Left ventricle myocardium inferior (tissue), 1 donor: ENCODE results near the gene ZNF469. TPM values are rescaled to one million over a fixed set of nuclear protein-coding genes. Genes with fewer than 3 reads are reported as not detected.

Source experiments
- DNase-seq: peaks from one replicate; pipeline ENCODE4 v3.0.0-alpha.2; 2020
- H3K27ac ChIP-seq: fragments of 200-600 bp; replicated peaks from 2 replicates; pipeline ENCODE4 v1.8.0; 2021
- H3K27me3 ChIP-seq: fragments of 200-600 bp; 2 replicates; pipeline ENCODE4 v1.8.0; 2021; ENCODE audit warnings: low read depth
- H3K36me3 ChIP-seq: fragments of 200-600 bp; 2 replicates; pipeline ENCODE4 v1.8.0; 2021
- H3K4me1 ChIP-seq: fragments of 200-600 bp; 2 replicates; pipeline ENCODE4 v1.8.0; 2021
- H3K4me3 ChIP-seq: fragments of 200-600 bp; 2 replicates; pipeline ENCODE4 v1.8.0; 2021; ENCODE audit warnings: mild to moderate bottlenecking, moderate library complexity
- H3K9me3 ChIP-seq: fragments of 200-600 bp; replicated peaks from 2 replicates; pipeline ENCODE4 v1.8.0; 2021
- intact Hi-C: fragments of 100-400 bp; cut with micrococcal nuclease; formaldehyde crosslinking; loops from one replicate; pipeline ENCODE4 v1.11.0; 2022
- total RNA-seq: library from RNA; stranded (reverse); fragmentation: NEBNext Ultra II Directional; extraction: Animal tissue kit (Norgen Biotek cat#: 25700); gene quantifications from one replicate; pipeline ENCODE4 v1.2.1, GENCODE V29; 2021
- TF ChIP-seq, protein P1 (sequence below): fragments of 200-600 bp; IDR thresholded peaks from 2 replicates; pipeline ENCODE4 v1.8.0; 2021; ENCODE audit warnings: antibody characterized with exemption, mild to moderate bottlenecking, borderline replicate concordance
- donor health status: DM: no; HTN: yes; CAD: no; lungs with severe emphysema.

Gene ZNF469
- total RNA-seq, 1 donor from 2014 or later: 0.74 TPM

DNA sequence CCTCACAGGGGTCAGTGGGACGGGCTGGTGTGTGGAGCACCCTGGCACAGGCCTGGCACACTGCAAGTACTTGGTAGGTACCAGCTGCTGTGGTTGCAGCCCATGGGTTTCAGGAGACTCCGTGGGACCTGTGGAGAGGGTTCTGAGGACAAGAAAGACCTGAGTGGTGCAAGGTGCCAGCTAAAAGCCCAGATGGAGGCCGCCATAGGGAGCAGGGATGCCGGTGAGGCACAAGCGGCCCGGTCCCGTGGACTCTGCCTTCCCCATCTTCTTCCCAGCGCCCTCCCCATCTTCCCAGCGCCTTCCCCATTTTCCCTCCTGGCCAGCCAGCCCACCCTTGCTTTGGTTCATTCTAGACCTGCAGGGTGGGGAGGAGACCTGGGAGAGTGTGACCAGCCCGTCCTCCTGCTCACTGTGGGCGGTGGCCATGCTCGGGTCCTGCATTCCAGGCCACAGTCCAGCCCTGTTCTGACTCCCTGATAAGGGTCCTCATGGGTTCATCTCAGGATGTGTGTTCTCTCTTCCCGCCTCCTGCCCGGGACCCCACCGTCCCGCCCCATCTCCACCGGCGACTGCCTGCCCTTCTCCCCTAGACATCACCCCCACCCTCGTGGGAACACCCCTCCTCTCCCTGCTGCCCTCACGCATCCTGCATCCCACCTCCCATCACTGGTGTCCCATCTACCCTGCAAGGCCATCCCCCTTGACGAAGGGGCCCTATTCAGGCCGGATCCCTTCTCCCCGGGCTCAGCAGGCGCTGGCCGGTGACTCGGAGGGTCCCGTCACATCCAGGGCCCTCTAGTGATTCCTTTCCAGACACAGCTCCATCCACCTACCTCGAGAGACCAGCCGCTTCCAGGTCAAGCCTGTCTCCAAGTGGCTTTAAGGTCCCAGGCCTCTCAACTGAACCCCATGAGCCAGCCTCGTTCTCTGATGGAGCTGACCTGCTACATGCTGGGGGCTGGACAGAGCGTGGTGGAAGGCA is 3.4 kb downstream of the ZNF469 start:
- intact Hi-C loops: no loop called here
- peaks cover 82% of the 10 kb centered on the region for H3K27me3 ChIP-seq
- H3K4me1 ChIP-seq: peaks cover 32% of the 10 kb centered on the region
- TF ChIP-seq, protein P1, sequence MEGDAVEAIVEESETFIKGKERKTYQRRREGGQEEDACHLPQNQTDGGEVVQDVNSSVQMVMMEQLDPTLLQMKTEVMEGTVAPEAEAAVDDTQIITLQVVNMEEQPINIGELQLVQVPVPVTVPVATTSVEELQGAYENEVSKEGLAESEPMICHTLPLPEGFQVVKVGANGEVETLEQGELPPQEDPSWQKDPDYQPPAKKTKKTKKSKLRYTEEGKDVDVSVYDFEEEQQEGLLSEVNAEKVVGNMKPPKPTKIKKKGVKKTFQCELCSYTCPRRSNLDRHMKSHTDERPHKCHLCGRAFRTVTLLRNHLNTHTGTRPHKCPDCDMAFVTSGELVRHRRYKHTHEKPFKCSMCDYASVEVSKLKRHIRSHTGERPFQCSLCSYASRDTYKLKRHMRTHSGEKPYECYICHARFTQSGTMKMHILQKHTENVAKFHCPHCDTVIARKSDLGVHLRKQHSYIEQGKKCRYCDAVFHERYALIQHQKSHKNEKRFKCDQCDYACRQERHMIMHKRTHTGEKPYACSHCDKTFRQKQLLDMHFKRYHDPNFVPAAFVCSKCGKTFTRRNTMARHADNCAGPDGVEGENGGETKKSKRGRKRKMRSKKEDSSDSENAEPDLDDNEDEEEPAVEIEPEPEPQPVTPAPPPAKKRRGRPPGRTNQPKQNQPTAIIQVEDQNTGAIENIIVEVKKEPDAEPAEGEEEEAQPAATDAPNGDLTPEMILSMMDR: no peak
- H3K9me3 ChIP-seq: no peaks in the 10 kb centered on the region
- H3K27ac ChIP-seq: no peak overlapping the region
- no peaks in the 10 kb centered on the region for H3K36me3 ChIP-seq
- peak; percentile 8 for DNase-seq
- no peak overlapping the region for H3K4me3 ChIP-seq

DNA sequence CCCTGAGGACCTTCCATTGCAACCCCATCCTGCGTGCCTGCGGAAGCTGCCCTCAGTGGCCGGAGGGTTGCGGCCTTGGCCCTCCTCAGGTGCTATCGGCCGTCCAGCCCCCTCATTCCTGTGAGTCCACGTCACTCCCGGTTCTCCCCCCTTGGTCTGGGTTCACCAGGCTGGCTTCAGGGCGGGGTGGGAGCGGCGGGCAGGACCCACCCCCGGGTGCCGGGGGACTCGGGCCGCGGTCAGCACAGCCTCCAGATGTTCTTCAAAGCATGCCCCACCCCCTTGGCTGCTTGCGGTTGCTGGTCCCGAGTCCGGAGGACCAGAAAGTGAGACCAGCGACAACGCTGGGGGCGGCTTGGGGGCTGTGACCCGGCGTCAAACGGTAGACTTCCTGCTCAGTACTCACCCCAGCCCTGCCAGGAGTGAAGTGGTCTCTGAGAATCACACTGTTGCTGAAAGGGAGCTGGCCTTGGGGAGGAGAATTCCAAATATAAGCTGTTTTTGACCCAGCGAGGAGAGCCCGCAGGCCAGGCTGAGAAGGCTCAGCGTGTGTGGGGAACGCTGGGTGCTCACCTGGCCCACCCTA is 4.5 kb downstream of the ZNF469 start:
- Histone ChIP-seq H3K27me3 (peaks cover 85% of the 10 kb centered on the region), H3K27ac (no peak overlapping the region), H3K4me3 (no peak overlapping the region), H3K36me3 (no peaks in the 10 kb centered on the region), H3K4me1 (peaks cover 44% of the 10 kb centered on the region), H3K9me3 (no peaks in the 10 kb centered on the region)
- intact Hi-C loops: no loop called here
- DNase-seq: peak; percentile 15
- TF ChIP-seq, protein P1: no peak

DNA sequence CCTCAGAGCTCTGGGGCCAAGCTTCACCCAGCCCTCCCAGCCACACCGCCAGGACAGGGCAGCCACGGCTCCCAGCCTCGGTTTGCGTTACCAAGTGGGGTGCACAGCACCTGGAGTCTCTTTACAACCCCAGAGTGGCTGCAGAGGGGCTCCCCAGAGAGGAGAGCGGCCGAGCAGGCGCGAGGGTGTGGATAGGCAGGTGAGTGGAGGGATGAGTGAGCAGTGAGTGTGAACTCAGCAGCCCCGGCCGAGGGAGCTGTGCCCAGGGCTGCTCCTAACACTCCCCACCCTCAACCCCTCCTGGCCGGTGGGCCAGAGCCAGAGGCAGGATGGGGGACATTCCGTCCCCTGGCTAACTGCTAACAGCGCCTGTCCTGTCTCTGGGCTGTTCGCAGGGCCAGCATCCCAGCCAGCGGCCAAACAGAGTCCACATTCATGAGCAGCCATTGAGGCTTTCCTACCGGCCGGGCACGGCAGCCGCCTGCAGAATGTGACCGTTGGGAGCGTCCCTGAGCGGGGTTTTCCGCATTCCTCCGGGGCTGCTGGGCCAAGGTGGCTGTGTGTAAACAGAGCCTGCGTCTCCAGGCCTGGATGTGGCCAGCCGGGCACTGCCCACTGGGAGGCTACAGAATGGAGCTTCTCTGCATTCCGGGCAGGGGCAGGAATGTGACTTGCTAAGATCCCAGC is 5.3 kb downstream of the ZNF469 start:
- H3K4me1 ChIP-seq: peaks cover 44% of the 10 kb centered on the region
- H3K4me3 ChIP-seq: no peak overlapping the region
- peaks cover 87% of the 10 kb centered on the region for H3K27me3 ChIP-seq
- DNase-seq: peak; percentile 38
- intact Hi-C loops: no loop called here
- peak overlapping the region; percentile 70 for H3K27ac ChIP-seq
- H3K9me3 ChIP-seq: no peaks in the 10 kb centered on the region
- H3K36me3 ChIP-seq: no peaks in the 10 kb centered on the region
- TF ChIP-seq, protein P1: no peak

DNA sequence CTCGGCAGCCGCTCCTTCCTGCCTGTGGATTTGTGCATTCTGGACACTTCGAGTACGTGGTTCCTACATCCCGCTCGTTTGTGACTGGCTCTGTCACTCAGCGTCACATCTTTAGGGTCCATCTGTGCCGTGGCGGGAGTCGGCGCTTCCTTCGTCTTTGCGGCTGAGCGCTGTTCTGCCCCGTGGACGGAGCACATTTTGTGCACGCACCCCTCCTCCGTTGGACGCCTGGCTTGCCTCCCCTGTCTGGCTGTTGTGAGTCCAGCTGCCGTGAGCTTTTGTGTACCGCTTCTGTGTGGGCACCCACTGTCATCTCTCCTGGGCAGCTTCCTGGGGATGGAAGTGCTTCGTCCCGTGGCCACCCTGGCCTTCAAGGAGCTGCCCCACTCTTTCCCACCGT is 6.4 kb downstream of the ZNF469 start:
- Histone ChIP-seq H3K4me3 (no peak overlapping the region), H3K9me3 (no peaks in the 10 kb centered on the region), H3K4me1 (peaks cover 42% of the 10 kb centered on the region), H3K36me3 (no peaks in the 10 kb centered on the region), H3K27me3 (peaks cover 81% of the 10 kb centered on the region), H3K27ac (no peak overlapping the region)
- intact Hi-C loops: no loop called here
- TF ChIP-seq, protein P1: no peak
- DNase-seq: no peak

DNA sequence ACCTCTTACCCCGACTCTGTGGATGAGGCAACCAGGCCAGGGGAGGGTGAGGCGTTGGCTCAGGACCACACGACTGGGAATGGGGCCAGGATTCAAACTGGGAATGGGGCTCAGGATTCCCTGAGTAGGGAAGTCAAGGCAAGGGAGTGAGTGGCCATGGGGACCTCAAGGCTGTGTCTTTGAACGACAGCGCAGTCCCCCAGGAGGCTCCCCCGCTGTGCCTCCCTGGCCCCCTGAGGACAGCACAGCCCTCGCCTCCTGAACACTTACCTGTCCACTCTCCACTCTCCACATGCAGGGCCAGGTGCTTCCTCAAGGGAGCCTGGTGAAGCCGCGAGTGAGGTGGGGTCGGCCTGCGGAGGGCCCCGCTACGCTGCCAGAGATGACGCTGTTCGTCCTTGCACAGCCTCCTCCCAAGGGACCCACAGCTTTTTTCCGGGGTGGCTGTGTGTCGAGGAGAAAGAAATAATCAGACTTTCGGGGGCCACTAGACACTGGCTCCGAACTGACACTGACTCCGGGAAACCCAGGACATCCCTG is 6.9 kb downstream of the ZNF469 start:
- no peak for DNase-seq
- Histone ChIP-seq H3K27me3 (peaks cover 76% of the 10 kb centered on the region), H3K4me3 (no peak overlapping the region), H3K27ac (no peak overlapping the region), H3K9me3 (no peaks in the 10 kb centered on the region), H3K36me3 (no peaks in the 10 kb centered on the region), H3K4me1 (peaks cover 42% of the 10 kb centered on the region)
- intact Hi-C loops: no loop called here
- TF ChIP-seq, protein P1: no peak
